ENCODE results near the gene GSG1L. TPM values are rescaled to one million over a fixed set of nuclear protein-coding genes. Genes with fewer than 3 reads are reported as not detected.

The GSG1L gene
- total and polyA plus RNA-seq, 9 of the 15 experiments (the other 6 are each of a cell fraction or from before 2014, with no cell fraction given): not detected

- TF ChIP-seq ASH1L (IDR thresholded peaks at IDR 0.05; ENCODE audit: borderline replicate concordance, low read depth, partially characterized antibody) (no peak), SMC3 (conservative IDR thresholded peaks at IDR 0.05; ENCODE audit: insufficient read depth, low read depth, low read length) (no peak), SRSF7 (optimal IDR thresholded peaks at IDR 0.05; ENCODE audit: low read depth, low read length) (no peak), SMARCA4 (IDR thresholded peaks at IDR 0.05) (no peak), LCOR (CRISPR knock-in tag; IDR thresholded peaks at IDR 0.05) (no peak), GABPB2 (CRISPR knock-in tag; conservative IDR thresholded peaks at IDR 0.05) (no peak), ZFX (CRISPR knock-in tag; IDR thresholded peaks at IDR 0.05) (no peak), FOXP4 (CRISPR knock-in tag; IDR thresholded peaks at IDR 0.05; ENCODE audit: borderline replicate concordance) (no peak), TBL1XR1 (IDR thresholded peaks at IDR 0.05; ENCODE audit: low read length in 2 of 2) (no peak), ZNF609 (CRISPR knock-in tag; IDR thresholded peaks at IDR 0.05; ENCODE audit: borderline replicate concordance) (no peak), CXXC5 (CRISPR knock-in tag; IDR thresholded peaks at IDR 0.05) (peak; percentile 38; the same call in 1 of the 2 replicates), GABPB1 (CRISPR knock-in tag; IDR thresholded peaks at IDR 0.05) (no peak)
- TF ChIP-seq, protein P1, sequence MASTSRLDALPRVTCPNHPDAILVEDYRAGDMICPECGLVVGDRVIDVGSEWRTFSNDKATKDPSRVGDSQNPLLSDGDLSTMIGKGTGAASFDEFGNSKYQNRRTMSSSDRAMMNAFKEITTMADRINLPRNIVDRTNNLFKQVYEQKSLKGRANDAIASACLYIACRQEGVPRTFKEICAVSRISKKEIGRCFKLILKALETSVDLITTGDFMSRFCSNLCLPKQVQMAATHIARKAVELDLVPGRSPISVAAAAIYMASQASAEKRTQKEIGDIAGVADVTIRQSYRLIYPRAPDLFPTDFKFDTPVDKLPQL (IDR thresholded peaks at IDR 0.05; ENCODE audit: extremely low read depth, insufficient read length): no peak
- TF ChIP-seq, protein P2, sequence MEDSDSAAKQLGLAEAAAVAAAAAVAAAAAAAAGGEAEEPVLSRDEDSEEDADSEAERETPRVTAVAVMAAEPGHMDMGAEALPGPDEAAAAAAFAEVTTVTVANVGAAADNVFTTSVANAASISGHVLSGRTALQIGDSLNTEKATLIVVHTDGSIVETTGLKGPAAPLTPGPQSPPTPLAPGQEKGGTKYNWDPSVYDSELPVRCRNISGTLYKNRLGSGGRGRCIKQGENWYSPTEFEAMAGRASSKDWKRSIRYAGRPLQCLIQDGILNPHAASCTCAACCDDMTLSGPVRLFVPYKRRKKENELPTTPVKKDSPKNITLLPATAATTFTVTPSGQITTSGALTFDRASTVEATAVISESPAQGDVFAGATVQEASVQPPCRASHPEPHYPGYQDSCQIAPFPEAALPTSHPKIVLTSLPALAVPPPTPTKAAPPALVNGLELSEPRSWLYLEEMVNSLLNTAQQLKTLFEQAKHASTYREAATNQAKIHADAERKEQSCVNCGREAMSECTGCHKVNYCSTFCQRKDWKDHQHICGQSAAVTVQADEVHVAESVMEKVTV (CRISPR knock-in tag; IDR thresholded peaks at IDR 0.05): no peak
- TF ChIP-seq, protein P3, sequence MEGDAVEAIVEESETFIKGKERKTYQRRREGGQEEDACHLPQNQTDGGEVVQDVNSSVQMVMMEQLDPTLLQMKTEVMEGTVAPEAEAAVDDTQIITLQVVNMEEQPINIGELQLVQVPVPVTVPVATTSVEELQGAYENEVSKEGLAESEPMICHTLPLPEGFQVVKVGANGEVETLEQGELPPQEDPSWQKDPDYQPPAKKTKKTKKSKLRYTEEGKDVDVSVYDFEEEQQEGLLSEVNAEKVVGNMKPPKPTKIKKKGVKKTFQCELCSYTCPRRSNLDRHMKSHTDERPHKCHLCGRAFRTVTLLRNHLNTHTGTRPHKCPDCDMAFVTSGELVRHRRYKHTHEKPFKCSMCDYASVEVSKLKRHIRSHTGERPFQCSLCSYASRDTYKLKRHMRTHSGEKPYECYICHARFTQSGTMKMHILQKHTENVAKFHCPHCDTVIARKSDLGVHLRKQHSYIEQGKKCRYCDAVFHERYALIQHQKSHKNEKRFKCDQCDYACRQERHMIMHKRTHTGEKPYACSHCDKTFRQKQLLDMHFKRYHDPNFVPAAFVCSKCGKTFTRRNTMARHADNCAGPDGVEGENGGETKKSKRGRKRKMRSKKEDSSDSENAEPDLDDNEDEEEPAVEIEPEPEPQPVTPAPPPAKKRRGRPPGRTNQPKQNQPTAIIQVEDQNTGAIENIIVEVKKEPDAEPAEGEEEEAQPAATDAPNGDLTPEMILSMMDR (IDR thresholded peaks at IDR 0.05 in 2 of 3, conservative IDR thresholded peaks at IDR 0.05 in 1 of 3; ENCODE audit: insufficient read depth in 2 of 3, low read depth in 1 of 3, low read length in 3 of 3): no peak
Measured at GRCh38 chr16:27982184-27982583, 81.3 kb downstream of the GSG1L start (continued).

Measured in K562 (cell line).